ENCODE data around the gene HM13.
"Not testable (repeated sequence)": the region's sequence is repeated elsewhere in the genome, so short reads cannot be mapped to it uniquely, and the experiment has no call there.

The HM13 gene

GRCh38 chr20:31514154-31515071 lies at the start of gene HM13:
TSS of gene HM13 (plus strand) at chr20:31514442. CDS start at chr20:31514552, 110 bp downstream.
- peak; percentile 94 for DNase-seq

GRCh38 chr20:31470946-31471345 lies 43.3 kb upstream of the HM13 start:
- not testable (repeated sequence) for DNase-seq

GRCh38 chr20:31472395-31473330 lies 41.6 kb upstream of the HM13 start:
- DNase-seq: no peak

- no peak for DNase-seq
These were observed 40.7 kb upstream of the HM13 start for GRCh38 chr20:31473331-31474096.

GRCh38 chr20:31474097-31474436 lies 40.2 kb upstream of the HM13 start:
- no peak for DNase-seq

- no peak for DNase-seq
These were observed 39.3 kb upstream of the HM13 start, which contains the start of the genes DEFB124 and REM1 for GRCh38 chr20:31474758-31475427. TSS of gene DEFB124 (minus strand) at chr20:31475127. CDS start at chr20:31473013, 2,114 bp downstream. TSS of gene REM1 (plus strand) at chr20:31475288. CDS start at chr20:31476446, 1,158 bp downstream.

- no peak for DNase-seq
These were observed 38.6 kb upstream of the HM13 start for GRCh38 chr20:31475472-31476293.

GRCh38 chr20:31476294-31476585 lies 38.0 kb upstream of the HM13 start:
- DNase-seq: no peak

GRCh38 chr20:31476643-31477215 lies 37.5 kb upstream of the HM13 start:
- DNase-seq: no peak

GRCh38 chr20:31484001-31484400 lies 30.2 kb upstream of the HM13 start:
- no peak for DNase-seq

- peak; percentile 5 for DNase-seq
These were observed 28.5 kb upstream of the HM13 start for GRCh38 chr20:31485450-31486339.

GRCh38 chr20:31488115-31488514 lies 26.1 kb upstream of the HM13 start:
- DNase-seq: no peak

- no peak for DNase-seq
These were observed 25.1 kb upstream of the HM13 start for GRCh38 chr20:31489152-31489551.

- no peak for DNase-seq
These were observed 23.5 kb upstream of the HM13 start for GRCh38 chr20:31490752-31491151.

- no peak for DNase-seq
These were observed 20.1 kb upstream of the HM13 start for GRCh38 chr20:31494131-31494530.

- no peak for DNase-seq
These were observed 17.4 kb upstream of the HM13 start for GRCh38 chr20:31496761-31497295.

- no peak for DNase-seq
These were observed 16.3 kb upstream of the HM13 start for GRCh38 chr20:31497838-31498540.

- DNase-seq: no peak
These were observed 13.7 kb upstream of the HM13 start for GRCh38 chr20:31500527-31500926.

All from activated CD4-positive, alpha-beta T cell treated with anti-CD3 and anti-CD28 coated beads, Interleukin-10, Interleukin-2, amounts not matched to agents 100 ng/mL and 50 ng/mL, durations not matched to agents 16 hours and 8 hours (primary cell).